ENCODE data around the gene HSPB6.

HSPB6 gene

DNA sequence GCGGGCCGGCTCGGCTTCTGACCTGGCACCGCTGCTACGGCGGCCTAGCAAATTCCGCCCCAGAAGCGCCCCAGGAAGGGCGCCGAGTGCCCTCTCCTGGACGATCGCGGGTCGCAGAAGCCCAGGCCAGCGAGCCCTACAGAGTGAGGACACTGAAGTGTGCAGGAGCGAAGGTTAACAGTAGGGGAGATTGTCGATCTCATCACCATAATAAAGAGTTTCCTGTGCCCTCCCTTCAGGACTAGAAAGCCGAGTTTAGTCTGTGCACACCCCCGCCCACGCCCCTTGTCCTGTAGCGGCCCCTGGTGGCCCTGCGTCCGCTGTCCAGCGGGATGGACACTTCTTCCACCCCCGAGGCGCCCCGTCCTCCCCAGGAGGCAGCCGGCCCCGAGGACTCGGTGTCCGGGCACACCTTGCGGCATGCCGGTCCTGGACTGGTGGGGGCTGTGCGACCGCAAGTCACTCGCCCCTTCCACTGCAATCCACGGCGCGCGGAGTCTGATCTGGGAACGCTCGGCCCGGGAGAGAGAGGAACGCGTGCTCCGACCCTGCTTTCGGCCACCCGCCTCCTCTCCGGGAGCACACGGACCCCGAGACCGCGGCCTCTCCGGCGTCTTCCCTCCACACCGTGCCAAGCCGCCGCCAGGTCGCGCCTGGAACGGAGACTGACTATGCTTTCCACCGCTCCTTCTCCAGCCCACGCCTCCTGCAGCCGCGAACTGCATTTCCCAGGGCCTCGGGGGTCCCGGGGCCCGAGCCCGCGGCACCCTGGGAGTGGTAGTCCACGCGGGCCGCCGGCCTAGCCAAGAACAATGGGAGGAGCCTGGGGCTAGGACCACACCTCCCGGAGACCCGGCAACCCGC is 39.8 kb downstream of the HSPB6 start:
- peak; percentile 92 for DNase-seq (ENCODE audit: low read depth)

DNA sequence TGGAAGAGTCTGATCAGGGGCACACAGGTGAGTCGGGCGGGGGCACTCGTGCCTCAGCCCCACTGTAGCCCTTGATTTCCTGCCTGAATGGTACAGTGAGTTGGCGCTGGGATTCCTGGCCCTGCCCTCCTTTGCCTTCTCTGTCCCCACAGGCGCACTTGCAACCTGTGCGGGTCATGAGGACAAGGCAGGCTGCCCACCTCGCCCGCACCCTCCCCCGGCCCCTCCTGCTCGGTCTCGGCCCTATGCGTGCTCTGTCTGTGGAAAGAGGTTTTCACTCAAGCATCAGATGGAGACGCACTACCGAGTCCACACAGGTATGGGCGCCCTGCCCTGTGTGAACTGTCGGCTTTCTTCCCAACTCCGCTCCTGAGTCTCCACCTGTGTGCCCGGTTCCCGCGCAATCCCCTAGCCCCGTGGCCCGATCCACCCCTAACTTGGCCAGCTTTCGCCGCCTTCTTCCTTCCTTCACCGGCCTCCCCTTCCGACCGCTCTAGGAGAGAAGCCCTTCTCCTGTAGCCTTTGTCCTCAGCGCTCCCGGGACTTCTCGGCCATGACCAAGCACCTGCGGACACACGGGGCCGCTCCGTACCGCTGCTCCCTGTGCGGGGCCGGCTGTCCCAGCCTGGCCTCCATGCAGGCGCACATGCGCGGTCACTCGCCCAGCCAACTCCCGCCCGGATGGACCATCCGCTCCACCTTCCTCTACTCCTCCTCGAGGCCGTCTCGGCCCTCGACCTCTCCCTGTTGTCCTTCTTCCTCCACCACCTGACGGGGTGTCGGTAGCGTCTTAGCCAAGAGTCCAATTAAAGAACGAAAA is 40.6 kb downstream of the HSPB6 start:
- DNase-seq (ENCODE audit: low read depth), result no peak

- DNase-seq (ENCODE audit: low read depth), result no peak
Measured at GRCh38 chr19:35715355-35715809, 41.4 kb downstream of the HSPB6 start.

DNA sequence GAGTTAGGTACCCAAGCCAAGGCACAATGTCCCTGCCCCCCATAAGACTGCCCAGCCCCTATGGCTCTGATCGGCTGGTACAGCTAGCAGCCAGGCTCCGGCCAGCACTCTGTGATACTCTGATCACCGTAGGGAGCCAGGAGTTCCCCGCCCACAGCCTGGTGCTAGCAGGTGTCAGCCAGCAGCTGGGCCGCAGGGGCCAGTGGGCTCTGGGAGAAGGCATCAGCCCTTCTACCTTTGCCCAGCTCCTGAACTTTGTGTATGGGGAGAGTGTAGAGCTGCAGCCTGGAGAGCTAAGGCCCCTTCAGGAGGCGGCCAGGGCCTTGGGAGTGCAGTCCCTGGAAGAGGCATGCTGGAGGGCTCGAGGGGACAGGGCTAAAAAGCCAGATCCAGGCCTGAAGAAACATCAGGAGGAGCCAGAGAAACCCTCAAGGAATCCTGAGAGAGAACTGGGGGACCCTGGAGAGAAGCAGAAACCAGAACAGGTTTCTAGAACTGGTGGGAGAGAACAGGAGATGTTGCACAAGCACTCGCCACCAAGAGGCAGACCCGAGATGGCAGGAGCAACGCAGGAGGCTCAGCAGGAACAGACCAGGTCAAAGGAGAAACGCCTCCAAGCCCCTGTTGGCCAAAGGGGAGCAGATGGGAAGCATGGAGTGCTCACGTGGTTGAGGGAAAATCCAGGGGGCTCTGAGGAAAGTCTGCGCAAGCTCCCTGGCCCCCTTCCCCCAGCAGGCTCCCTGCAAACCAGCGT is 42.1 kb downstream of the HSPB6 start:
- DNase-seq (ENCODE audit: low read depth), result no peak

DNA sequence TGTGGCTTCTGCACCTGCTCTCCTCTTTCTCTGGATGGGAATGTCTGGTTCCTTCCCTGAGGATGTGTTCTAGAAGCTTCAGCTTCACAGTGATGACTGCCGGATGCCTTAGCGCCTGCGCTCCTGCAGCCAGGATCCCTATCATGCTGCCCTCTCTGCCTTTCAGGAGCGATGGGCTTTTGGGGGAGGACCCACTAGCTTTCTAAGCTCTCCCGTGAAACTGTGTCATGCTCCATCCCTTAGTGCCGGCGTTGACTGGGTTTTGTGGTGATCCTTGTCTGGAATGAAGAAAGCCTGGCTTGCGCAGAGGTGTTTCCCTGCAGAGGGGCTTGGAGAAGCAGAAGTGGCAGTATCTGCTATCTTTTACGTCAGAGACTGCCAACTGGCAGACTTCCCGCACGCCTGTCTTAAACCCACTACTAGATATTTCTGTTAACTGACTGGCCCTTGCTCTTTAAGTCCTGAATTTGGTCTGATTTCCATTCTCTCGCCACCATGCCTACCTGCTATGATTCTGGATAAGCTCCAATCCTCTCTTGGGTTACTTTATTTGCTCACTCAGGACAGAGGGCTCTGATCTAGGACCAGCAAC is 42.8 kb downstream of the HSPB6 start:
- no peak for DNase-seq (ENCODE audit: low read depth)

DNA sequence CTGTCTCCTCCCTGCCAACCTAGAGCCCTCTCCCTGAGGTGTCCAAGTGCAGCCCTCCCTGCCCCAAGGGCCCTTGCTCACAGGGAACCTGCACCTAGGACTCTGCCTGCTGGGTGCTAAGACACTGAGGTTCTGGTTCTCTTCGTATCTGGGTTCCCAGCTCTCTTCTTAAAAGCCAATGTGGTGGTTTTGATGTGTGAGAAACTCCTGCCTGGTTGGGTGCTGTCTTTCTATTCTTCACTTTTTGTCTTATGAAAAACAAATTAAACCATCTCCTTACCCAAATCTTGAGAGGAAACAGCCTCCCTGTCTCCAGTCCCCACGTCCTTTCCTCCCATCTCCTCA is 43.4 kb downstream of the HSPB6 start:
- DNase-seq (ENCODE audit: low read depth), result no peak

GRCh38 chr19:35712567-35713505 is 44.0 kb downstream of the HSPB6 start:
- DNase-seq (ENCODE audit: low read depth), result no peak

DNA sequence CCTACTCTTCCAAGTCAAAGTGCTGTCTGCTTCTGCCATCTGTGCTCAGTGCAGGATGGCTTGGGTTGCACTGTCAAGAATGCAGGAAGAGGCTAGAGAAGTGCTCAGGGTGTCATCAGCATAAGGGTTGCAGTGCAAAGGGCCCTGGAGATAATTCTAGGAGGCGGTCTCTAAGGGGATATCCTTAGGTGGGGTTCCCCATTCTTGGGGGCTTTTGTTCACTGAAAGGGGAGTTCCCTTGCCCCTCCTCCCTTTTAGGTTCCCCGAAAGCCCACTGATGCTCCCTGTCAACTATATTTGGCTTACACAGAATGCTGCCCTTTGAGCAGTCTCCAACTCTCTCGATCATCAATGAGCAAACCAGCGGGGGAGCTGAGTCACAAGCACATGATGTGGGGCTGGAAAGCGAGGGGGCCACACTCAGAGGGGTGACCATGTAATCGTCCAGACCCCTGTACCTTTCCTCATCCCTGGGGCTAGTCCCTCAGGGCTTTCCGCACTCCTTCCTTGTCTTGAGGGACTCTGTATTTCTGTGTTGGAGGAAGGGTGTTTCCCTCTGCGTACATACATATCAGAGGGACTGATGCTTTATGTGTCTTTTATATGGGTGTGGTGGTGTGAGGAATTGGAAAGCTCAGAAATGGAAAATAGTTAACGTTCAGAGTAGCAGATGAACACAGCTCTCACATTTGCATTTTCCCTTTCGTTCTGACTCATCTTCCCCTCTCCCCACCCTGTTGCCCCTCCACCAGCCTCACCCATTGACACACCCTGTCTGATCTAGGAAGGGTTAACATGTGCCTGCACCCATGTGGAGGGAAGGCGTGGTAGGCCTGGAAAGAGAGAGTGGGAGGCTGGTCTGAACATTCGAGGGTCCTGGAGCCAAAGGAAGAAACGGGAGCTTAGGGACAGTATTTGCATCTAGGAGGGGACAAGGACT is 45.8 kb downstream of the HSPB6 start:
- DNase-seq (ENCODE audit: low read depth), result no peak

DNA sequence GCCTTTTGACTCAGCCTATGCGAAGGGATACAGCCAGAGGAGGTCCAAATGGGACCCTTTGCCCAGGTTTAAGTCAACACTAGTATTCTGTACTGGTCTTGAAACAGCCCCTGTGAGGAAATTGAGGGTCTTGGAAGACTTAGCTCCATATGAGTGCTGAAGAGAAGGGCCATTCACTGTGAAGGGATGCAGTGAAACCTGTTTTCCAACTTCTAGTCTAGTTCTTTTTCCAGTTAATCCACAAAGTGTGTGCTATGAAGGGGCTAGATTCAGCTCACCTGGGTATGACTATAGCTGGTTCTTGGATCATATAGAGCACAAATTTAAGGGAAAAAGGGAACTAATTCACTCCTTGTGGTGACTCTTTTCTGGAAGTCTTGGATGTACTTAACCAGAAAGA is 48.4 kb downstream of the HSPB6 start:
- no peak for DNase-seq (ENCODE audit: low read depth)
